GM19452 (cell line): ENCODE data around the gene CENPO.
"Not testable (repeated sequence)": the region's sequence is repeated elsewhere in the genome, so short reads cannot be mapped to it uniquely, and the experiment has no call there.

Experiments
- ATAC-seq: cut with Tn5 transposase; IDR thresholded peaks from one replicate; pipeline ENCODE4 v1.9.1; 2021; ENCODE audit not compliant: unreplicated experiment

CENPO gene

DNA sequence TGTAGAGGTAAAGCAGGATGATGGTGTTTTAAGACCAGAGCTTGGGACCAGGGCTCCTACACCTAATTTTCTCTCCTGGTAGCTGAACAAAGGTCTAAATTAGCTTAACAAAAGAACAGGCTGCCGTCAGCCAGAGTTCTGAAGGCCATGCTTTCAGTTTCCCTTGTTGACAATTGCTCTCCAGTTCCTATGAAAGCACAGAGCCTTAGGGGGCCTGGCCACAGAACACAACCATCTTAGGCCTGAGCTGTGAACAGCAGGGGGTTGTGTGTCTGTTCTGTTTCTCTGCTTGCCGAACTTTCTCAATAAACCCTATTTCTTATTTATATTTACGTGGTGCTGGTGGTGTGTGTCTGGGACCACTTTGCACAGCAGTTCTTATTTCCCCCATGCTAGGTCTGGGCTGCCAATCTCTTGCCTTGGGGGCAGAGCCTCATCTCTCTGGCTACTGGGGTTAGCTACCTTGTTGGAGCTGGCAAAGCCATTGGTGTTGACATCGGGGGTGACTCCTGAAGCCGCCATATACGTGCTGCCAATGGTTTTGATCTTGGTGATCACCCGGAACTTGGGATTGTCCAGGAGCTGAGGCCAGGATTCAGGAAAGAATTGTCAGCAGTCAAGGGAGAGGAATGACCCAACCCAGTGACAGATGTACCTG lies 29.0 kb downstream of the CENPO start:
- no peak for ATAC-seq

DNA sequence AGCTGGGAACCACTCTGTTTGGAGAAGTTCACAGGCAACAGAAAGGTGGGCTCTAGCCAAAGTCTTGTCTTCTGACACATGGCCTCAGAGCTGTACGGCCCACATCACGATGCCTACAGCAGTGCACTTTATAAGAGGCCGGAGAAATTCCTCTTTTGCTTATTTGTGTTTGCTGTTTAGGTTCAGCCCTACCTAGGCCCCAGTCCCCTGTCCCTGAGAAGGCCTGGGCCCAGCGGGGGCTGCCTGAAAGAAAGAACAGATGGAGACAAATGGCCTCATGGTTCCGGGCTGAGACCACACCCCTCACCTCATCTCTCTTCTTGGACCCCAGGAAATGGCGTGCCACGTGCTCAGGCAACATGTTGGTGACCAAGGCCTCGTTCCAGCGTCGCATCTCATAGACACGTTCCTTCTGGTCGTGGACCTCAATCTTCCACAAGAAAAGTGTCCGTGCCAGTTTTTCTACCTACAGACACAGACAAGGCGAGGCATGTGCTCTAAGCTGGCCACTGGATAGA lies 30.9 kb downstream of the CENPO start:
- ATAC-seq: no peak

DNA sequence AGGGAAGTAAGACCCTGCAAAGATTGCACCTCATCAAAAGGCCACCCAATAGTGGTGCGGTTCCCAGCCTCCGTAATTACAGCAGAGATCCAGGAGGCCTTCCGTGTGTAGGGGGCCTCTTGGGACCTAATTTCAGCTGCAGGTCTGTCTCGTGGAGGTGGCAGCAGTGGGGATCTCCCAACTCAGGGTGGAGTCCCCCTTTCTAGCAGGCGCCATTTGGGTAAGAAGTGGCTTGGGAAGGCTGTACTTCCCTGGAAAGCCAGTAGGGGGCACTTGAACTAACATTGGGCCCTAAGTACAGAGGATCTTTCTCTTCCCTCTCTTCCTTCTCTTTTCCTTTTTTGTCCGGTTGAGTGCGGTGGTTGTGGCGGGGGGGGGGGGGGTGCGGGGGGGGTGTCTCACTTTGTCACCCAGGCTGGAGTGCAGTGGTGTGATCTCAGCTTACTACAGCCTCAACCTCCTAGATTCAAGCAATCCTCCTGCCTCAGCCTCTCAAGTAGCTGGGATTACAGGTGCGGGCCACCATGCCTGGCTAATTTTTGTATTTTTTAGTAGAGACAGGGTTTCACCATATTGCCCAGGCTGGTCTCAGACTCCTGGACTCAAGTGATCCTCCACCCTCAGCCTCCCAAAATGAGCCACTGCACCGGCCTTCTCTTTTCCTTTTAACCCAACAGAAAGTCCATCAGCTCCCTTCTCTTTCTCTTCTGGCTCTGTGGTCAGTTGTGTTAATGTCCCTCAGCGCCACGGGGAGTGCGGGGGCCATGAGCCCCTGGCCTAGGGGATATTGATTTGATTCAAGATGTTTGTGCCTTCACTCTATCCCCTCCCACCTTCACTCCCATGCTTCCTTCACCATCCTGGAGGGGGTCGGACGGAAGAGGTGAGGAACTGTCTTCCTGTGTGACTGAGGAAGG lies 32.0 kb downstream of the CENPO start:
- no peak for ATAC-seq

- no peak for ATAC-seq
These were observed 32.9 kb downstream of the CENPO start for GRCh38 chr2:24825883-24826772.

DNA sequence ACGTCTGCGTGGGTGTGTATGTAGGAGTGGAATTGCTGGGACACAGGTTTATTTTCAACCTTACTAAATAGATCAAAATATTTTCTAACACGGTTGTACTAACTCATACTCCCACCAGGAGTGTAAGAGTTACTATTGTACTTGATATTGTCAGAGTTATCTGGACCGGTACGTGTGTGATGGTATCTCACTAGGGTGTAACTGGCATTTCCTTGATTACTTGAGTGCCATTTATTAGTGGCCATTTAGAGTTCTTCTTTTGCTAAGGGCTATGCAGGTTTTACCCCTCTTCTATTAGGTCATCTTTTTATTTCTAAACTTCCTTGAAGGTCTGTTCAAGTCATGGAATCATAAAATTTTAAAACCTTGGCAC lies 33.5 kb downstream of the CENPO start:
- no peak for ATAC-seq

- no peak for ATAC-seq
These were observed 34.4 kb downstream of the CENPO start for GRCh38 chr2:24827321-24828237.

- no peak for ATAC-seq
These were observed 35.2 kb downstream of the CENPO start for GRCh38 chr2:24828238-24828996.

DNA sequence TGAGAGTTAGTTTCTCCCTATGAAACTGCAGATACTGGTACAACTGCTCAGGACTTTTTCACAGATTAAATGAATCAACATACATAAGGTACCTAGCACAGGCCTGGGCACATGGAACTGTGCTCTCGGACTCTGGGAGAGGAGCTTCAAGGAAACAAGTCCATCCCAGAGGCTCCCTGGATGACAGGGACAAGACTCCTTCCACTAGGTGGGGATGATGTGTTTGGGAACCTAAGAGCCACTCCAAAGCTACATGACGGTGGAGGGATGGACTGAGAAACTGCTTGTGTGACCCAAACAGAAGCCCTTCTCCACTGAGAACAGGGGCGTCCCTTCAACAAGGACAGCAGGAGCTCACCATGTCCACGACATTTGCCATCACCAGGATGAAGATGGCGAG lies 37.1 kb downstream of the CENPO start:
- ATAC-seq: no peak

DNA sequence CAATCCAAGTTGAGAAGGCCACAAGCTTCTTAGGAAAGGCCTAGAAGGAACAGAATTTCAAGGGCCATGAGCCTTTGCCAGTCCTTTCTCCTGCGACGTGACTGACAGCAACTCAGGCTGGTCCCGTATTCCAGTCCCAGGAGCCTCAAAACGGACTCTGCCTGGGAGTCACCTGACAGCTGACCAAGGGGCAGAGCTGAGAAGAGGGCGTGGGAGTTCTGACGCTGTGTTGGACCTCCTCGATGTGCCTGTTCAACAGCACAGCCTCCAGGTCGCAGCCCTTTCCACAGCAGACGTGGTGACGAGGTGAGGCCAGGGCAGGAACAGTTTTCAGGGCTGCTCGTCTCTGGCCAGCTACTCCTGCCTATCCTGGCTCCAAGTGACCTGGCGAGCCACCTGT lies 37.6 kb downstream of the CENPO start:
- ATAC-seq: no peak

DNA sequence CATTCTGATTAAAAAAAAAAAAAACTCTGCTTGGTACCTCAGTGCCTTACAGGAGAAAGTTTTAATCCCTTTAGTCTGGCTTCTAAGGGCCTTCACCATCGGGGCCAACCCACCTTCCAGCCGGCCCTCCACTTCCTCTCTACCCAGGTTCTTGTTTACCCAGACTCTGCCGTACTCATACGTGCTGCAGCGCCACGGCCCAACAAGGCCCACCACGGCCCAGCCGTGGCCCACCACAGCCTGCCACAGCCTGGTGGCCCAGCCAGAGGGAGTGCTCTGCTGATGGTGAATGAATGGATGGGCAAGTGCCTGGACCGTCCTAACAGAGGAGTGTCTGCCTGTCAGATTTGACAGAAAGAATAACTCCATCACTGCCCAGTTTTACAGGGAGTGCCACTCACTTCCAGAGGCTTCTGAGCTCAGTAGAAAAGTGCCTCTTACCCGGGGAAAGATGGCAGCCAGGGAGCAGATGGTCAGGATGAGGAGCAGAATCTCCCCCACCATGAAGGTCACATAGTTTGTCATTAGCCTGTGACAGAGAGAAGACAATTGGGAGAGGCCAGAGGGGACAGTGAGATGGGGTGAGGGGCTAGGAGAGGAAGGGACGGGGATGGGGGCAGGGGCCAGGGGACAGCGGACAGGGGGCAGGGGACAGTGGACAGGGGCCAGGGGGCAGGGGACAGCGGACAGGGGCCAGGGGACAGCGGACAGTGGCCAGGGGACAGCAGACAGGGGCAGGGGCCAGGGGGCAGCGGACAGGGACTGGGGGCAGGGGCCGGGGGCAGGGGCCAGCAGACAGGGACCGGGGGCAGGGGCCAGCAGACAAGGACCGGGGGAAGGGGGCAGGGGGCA lies 38.2 kb downstream of the CENPO start:
- ATAC-seq: no peak

DNA sequence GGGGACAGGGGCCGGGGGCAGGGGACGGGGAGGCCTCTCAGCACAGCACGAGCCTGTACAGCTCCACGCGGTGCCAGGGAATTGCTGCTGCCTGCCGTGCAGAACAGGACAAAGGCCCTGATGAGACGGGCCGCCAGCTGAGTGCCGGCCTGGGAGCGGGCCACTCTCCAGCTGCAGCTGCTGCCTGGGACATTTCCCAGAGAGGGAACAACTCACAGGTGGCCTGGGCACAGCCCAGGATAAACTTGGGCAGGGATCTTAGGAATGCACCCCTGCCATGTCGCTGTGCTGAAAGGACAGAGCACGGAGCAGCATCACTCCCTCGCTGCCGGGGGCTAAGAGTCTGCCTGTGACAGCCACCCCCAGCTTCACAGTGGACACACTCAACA lies 38.8 kb downstream of the CENPO start:
- no peak for ATAC-seq

GRCh38 chr2:24832521-24832920 lies 39.3 kb downstream of the CENPO start:
- no peak for ATAC-seq

GRCh38 chr2:24832931-24833701 lies 39.9 kb downstream of the CENPO start:
- ATAC-seq: no peak

DNA sequence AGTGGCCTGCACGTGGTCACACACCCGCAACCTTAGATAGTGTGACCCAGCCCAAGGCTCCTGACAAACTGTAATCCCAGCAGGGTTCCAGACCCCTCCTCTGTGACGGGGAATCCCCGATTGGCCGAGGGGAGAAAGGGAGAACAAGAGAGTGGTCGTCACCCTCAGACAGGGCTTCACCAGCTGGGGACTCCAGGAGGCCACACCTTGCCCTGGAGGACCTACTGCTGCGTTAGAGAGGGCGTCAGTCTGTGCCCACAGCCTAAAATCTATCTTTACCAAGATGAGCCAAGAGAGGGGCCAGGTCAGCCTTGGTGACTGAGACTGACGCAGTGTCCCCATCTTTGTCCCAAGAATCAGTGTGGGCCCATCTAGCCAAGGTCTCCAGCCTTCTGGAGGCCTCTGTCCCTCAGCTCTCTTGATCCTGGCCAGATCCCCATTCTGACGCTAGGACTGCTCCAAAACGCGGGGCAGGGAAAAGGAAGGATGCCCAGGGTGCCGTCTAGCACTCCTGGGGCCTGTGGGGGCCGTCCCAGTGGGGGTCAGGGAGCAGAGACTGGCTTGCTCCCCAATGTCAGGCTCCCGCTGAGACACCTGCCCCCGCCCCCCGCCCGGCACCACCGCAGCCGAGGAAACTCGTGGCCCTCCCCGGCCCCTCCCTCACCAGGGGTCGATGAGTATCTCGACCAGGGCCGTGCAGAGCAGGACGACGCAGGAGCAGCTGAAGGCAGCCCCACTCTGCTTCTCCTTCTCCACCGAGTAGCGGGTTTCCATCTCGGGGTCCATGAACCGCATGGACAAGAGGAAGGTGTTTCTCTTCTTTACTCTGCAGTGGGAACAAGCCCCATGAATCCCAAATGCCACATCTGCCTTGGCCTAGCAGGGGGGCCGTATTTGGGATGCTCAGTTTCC lies 40.9 kb downstream of the CENPO start:
- no peak for ATAC-seq

DNA sequence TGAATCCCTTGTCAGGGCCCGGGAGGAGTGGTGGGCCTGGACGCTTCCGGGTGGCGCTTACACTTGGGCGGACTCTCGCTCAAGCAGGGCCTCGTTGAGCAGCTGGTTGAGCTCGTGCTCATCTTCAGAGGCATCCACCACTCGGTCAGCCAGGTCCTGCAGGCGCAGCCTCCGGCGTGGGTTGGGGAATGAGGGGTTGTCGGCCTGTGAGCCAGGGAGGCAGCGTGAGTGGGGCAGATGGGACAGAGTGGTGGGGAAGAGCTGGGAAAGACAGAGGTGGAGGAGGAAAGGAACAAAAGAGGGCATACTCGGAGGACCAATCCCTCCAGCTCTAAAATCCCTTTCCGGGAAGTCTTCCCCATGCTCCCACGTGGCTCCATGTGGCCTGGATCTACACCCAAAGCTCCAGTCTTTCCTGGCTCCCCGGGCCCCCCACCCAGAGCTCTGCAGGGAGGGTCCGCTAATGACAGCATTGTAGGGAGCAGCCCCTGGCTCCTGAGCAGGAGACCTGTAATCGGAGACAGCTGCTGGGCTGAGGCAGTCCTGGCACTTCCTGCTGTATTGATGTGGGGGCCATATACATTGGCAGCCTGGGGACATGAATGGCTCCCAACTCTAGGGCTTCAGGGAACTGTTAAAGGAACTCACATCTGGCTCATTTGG lies 41.6 kb downstream of the CENPO start:
- ATAC-seq: no peak

DNA sequence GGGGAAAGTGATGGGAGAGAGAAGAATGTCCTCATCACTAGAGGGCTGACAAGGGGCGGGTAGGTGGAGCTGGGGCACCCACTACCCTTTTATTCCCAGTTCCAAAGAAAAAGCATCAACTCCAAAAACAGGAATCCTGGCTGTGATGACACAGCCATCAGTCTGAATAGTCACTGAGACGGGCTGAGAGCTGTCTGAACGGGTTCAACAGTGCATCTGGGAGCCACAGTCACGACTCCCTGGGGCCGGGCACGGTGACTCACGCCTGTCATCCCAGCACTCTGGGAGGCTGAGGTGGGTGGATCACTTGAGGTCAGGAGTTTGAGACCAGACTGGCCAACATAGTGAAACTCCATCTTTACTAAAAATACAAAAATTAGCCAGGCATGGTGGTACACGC lies 42.2 kb downstream of the CENPO start:
- not testable (repeated sequence) for ATAC-seq
